ENCODE measurements around the gene RCOR1.
A peak's percentile ranks its signal among the peaks of the same experiment; 100 is the strongest.

Gene RCOR1

DNA sequence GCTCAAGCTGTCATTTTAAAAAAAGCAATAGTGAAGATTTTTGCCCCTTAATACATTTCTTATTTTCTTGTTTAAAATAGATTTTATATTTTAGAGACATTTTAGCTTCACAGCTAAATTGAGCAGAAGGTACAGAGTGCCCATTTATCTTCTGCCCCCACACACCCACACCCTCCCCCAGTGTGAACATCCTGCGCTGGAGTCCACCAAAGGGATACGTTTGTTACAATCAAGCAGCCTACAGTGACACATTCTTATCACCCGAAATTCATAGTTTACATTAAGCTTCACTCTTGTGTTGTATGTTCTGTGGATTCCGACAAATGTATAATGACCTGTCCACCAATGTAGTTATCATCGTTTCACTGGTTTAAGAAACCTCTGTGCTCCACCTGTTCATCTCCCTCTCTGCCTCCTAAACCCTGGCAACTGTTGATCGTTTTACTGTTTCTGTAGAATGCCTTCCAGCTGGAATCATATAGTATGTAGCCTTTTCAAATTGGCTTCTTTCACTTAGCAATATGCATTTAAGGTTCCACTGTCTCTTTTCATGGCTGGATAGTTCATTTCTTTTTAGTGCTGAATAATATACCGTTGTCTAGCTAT is 93.8 kb downstream of the RCOR1 start:
- DNase-seq, result no peak

DNA sequence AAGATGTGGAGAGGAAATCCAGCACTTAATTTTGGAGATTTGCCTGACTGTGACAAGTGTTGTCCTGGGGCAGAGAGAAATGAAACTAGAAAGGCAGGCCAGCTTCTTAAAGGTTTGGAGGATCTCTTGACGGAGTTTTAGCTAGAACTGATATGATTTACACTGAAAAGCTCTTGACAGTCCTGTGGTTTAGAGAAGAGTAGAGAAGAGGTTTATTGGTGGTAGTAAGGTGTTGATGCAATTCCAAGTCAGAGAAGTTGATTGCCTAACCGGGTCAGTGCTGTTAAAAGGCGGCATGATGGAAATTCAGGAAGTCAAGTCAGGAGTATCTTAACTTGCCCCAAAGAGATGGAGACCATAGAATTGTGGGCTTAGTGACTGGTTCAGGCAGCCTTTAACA is 95.8 kb downstream of the RCOR1 start:
- DNase-seq, result no peak

DNA sequence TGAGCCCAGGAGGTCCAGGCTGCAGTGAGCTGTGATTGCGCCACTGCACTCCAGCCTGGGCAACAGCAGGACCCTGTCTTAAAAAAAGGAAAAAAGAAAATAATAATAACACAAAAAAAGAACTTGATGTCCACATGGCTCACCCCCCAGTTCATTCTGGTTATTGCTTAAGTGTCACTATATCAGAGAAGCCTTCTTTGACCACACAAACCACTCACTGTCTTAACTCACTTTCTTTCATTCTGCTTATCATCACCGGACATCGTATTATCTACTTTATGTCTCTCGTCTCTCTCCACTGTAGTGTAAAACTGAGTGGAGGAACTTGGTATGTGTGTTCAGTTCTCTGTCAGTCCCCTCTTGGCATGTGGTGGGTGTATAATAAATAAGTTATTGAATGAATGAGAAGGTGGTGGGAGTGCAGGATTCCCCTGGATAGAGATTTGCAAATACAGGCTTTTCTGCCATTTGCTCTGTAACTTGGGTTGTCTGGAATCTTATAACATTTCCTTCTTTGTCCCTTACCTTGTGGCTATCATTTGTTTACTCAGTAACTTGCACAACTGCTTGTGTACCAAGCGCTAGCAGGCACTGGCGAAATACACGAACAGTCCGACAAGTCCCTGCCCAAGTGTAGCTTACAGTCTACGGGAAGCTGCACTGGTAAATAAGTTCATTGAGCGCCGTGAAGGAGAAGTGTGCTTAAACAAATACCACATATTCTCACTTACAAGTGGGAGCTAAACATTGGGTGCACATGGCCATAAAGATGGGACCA is 98.2 kb downstream of the RCOR1 start:
- no peak for DNase-seq

DNA sequence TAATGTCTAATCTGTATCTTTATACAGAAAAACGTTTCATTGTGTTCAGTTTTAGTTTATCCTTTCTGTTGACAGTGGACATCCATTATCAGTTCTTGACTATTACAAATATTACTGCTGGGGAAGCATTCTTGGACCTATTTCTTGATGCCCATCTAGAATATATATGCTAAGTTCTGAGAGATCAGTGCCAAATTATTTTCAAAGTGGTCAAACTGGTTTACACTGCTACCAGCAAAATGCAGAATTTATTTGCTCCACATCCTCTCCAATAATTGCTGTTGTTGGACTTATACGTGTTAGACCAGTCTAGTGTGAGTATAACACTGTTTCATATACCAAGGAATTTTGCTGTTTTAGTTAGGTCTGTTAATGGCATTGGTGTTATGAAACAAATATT is 99.3 kb downstream of the RCOR1 start:
- DNase-seq, result no peak

DNA sequence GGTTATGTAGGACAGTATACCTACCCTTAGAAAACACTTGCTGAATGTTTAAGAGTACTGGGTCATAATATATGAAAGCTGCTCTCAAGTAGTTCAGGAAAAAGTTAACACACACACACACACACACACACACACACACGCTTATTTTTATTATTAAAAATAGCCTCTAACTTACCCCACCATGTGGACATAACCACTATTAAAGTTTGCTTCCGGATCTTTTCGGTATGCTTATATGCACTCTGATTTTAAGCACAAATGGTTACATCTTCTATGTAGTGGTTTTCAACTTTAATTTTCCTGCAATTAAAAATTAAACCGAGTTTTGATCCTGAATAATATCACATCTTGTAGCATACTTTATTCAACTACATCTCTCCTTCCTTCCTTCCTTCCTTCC is 99.9 kb downstream of the RCOR1 start:
- no peak for DNase-seq

DNA sequence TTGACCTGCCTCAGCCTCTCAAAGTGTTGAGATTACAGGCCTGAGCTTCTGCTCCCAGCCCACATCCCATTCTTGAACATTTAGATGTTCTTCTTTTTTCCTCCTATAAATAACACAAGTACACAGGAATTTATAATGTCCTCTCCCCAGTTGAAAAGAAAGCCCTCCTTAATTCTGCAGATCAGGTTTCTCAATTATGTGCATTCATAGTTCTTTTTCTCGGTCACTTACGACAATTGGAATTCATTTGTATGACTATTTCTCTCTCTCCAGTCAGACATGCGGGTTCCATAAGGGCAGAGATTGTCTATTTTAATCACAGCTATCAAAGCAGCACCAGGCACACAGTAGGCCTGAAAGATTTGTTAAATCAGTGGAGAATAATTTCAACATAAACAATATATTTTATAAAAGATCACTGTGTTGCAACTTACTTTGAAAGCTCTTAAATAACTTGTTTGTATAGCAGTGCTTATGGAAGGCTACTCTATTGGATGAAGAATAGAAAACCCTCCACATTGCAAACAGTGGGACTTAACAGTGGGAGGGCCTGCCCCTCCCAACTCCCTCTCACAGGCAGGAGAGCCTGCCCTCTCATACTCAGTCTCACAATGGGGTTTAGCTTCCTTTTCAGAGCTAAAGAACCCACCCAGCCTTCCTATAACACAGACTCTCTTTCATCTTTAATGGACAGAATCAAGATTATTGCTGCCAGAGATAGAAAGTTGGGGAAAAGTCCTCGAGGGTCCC is 100.7 kb downstream of the RCOR1 start:
- DNase-seq, result no peak

DNA sequence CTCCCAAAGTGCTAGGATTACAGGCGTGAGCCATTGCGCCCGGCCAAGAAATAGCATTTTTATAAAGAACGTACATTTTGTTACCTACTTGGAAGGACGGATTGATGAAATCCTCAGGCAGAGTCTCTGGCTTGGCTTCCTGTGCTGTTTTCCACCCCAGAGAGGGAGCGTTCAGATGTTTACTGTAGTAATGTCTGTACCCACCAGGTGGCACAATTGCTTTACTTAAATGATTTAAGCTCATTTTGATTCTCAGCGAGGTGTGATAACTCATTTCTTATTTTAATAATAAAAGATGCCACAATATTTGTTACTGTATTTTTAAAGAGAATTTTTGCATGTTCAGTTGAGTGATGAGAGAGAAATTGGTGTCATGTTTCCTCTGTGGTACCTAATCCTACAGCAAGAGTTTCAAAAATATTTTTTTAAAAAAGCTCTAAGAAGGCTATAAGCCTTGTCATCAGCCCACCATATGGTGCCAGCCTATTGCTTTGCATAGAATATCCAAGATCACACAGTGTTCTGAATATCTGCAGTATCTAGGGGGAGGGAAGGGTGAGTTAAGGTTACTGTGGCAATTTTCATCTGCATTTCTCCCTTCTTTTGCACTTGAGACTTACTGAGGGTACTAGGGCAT is 102.2 kb downstream of the RCOR1 start:
- DNase-seq, result peak; percentile 6 to 47 (median 30)

DNA sequence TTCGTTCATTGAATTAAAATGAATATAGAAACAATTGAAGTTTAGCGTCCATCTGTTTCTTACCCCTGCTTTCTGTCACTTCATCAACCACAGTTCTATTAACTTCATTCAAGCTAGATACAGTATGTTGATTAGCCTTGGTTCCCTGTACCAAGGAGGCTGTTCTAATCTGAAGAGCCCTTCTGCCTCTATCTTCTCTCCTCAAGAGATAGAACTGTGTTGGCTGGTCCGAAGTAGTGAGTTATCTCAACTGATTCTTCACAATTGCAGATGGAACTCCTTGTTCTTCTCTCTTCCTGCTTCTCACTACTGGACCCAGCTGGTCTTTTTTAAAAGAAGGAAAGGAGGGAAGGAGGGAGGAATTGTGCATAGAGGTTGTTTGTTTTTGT is 102.7 kb downstream of the RCOR1 start:
- DNase-seq, result no peak

DNA sequence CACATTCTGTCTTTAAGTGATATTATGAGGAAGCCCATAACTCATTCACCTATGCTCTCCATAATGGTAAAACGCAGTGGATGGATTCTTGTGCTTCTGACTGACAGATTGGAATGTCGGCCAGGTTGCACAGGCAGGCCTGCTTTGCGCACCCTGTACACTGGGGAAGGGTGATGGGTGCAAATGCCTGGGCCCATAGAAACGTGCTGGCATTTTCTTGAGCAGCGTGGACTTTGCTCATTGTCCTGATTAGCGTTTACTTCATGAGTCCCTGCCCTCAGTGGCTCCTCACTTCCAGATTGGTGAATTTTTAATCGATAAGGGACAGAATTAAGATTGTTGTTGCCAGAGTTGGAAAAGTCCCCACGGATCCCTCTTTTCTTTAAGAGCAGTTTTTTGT is 103.9 kb downstream of the RCOR1 start:
- no peak for DNase-seq

DNA sequence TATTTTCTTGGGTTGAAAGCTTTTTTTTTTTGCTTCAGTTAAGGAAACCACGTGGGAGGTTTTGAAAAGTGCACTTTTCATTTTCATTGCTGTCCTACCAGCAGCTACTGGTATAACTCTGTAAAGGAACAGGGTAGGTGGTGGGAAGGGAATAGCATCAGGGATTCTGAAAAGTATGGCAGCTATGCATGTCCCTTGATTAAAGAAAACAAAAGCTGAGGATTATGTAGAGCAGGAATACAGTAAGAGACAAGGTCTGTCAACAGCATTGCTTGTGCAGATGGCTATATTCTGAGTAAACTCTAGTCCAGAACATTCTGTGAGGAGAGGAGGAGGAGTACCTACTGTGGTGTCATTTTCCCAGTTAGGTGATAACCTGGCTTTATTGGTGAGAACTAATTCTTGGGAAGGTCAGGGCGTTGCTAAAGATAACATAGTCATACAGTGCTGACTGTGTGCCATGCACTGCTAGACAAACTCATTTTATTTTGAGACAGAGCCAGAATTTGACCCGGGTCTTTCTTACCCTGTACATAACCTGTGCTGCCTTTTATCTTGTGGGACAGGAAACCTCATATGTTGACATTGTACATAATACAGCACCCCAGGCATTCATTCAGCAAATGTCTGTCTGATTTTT is 104.5 kb downstream of the RCOR1 start:
- no peak for DNase-seq

DNA sequence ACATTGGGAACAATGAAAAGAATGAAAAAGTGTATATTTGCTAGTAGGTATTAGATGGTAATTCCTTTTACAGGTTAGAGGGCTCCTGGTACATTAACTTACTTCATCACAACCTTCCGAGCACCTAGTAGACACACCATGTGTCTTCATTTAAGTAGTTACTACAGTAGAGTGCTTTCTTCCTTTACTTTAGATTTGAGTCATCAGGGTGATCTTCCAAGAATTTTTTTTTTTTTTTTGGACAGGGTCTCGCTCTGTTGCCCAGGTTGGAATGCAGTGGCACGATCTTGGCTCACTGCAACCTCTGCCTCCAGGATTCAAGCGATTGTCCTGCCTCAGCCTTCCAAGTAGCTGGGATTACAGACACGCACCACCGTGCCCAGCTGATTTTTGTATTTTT is 105.1 kb downstream of the RCOR1 start:
- no peak for DNase-seq

DNA sequence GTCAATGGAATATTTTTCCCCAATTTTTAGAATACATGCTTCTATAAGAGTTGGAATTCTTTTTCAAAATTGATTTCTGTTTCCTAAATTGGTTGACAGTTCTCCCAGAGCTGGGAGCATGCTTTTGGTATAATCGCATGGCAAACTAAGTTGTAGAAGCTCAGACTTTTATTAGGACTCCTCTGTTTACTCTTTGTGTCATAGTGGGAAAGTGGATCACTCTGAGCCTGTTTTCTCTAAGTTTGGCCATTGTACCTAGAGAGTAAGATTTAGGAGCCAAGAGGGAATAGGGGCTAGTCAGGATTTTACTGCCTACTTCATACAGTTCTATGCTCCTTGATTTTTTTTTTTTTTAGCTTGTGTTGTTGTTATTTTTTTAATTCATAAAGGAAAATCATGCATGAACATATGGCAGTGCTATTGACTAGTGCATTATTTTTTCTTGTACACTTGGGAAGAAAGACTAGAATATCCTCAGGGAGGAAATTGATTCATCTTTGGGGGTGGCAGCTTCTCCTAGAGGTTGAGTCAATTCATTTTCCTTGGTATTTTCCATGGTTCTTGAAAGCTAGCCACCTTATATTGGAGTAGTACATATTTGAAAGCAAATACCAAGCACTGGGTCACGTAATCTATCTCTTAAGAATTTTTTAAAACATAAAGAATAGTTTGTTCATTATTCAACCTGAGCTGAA is 107.1 kb downstream of the RCOR1 start:
- no peak for DNase-seq

DNA sequence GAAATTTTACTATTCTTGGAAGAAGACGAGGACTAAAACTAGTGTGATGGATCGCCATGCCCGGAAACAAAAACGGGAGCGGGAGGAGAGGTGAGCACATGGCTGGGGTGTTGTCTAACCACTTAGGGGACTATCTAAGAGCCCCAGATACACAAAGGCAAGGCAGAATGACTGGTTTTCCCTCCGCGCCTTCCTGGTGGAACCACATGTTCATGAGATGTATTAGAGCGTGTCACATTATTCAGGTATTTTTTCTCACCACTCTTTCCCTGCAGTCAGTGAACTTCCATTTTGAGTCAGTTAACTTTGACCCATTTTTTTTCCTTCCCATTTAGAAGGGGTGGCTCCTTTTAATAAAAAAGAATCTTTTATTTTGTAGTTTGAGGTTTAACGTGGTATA is 116.0 kb downstream of the RCOR1 start:
- DNase-seq, result no peak

DNA sequence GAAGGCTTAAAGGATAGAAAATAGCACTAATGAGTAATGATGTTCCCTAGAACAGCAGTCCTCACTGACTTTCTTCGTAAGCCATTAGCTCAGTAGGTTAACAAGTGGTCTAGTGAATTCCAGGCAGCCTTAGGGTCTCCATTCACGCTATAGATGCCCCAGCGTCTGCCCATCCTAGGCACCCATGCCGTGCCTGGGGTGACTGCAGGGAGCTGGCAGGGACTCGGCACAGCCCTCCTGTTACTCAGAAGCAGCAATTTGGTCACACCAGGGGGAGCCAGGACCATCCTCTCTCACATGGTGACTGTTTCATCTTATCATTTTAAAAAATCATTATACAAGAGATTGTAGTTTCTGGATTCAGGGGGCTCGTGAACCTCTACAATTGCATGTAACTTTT is 118.8 kb downstream of the RCOR1 start:
- no peak for DNase-seq

DNA sequence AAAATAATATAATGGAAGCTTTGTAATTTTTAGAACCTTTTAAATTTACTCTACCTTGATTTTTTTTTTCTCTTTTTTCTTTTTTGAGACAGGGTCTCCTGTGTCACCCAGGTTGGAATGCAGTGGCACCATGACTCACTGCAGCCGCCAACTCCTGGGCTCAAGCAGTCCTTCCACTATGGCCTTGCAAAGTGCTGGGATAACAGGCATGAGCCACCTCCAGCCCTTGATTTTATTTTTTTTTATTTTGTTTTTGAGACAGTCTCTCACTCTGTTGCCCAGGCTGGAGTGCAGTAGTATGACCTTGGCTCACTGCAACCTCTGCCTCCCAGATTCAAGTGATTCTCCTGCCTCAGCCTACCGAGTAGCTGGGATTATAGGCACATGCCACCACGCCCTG is 119.5 kb downstream of the RCOR1 start:
- no peak for DNase-seq

DNA sequence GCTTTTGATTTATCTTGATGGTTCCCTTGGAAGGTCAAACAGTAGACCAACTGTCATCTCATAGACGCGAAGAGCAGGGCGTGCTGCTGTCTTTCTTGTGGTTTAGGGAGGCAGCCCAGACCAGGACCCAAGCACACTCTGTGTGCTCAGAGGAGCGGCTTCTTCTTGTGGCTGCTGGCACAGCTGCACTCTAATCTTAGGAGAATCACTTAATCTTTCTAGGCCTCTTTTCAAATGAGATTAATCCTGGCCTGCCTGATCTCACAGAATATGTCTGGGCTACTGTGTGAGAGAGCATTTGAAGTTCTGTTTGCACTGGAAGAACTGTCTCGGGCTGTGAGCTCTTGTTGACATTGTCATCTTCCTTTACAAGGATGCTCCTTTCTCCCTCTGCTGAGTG is 124.8 kb downstream of the RCOR1 start:
- no peak for DNase-seq

DNA sequence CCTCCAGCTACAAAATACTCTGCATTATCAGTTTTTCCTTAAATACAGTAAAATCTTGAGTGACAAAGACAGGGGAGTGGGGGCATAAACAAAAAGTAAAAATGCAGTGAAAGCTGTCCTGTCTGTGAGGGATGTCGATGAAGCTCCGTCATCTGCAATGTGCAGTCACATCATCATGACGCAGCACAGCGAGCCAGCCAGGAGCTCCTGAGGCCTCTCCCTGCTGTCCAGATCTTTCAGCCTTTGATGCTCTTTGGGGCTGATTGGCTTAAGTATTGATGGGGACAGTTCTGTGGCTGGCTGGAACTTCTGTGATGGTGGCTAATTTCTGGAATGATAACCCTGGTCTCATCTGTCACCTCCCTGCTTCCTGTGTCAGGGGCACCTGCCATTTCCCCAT is 130.2 kb downstream of the RCOR1 start:
- no peak for DNase-seq

DNA sequence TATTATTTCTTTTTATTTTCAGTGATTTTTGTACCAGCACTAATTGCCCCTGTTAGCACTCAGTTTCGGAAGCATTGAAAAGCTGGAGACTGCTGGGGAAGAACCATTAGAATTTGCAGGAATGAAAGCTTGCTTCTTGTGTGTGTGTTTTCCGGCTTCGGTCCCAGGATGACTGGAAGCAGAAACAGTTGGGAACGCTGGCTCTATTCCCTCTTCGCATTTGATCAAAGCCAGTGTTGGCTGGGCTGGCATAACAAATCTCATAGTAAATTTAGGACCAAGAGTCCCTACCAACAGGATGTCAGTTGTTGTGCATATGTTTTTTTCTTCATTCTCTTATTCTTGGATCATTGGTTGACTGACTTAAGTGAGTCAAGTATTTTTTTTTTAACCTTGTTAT is 131.2 kb downstream of the RCOR1 start:
- no peak for DNase-seq

DNA sequence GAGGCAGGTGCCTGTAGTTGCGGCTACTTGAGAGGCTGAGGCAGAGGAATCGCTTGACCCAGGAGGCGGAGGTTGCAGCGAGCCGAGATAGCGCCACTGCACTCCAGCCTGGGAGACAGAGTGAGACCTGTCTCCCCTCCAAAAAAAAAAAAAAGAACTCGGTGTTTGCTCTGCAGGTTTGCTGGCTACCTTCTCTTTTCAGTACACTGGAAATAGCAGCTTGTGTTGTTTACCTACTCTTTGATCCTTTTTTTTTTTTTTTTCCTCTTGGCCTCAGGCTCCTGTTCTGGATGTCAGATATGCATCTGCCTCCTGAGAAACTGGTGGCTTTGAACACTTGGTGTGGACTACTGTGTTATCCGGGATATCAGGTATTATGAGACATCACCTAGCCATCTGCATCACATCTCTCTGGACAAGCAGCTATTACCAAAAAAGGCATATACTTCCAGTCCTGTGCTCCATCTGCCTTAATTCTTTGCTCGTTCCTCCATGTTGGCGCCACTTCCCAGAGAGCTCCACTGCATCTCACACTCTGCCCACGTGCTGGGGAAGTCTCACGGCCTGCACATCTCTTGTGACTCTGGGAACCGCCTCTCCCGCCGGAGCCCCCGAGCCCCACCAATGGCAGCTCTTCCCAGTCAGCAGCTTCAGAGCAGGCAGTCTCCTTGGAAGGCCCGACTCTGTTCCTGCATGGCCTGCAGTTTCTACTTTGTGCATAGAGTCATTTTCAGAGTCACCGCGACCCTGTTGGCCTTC is 133.9 kb downstream of the RCOR1 start:
- no peak for DNase-seq

DNA sequence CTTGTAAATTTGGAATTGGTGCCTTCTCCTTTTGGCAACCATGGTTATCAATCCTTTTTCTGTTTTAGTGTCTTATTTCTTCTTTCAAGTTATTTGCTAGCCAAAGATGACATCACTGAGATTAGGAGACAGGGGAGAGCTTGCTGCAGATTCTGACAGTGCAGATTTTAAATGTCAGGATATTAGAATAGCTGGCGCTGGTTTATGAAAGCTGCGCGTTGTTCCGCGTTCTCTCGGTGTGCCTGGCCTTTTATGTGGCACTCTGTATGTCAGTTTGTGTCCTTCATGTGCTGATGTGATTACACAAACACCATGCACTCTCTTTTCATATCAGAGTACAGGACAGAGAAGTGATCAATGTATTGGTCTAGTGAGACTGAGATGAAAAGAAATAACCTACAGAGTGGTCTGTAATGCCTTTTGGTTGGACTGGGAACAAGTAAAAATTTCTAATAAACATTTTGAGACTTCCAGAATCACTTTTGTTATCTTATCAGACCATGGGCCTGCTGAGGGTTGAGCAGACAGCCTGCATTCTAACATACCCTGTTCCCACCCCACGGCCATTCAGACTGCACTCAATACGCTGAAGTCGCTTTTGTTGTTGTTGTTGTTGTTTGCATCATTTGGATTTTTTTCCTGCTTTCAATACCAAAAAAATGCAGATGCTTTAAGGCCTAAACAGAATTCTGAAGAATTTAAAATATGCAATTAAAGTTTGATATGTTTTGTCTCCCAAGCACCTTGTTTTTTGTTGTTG is 135.1 kb downstream of the RCOR1 start:
- no peak for DNase-seq

DNA sequence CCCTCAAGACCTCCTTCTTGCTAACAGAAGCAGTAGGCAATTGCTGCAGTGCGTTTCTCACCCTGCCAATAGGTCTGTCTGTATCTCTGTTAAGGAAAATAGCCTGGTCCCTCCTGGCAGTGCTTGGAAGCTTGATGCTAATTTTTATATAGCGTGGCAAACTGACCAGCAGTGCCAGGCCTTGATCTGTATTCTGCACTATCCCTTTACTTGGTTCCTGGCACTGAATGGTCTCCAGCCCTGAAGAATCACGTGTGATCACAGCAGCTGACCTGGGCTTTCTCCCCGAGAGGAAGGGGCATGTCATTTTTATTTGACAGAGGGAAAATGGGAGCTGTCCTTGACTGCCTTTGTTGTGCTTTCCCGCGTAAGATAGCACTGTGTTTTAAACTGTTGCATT is 136.1 kb downstream of the RCOR1 start:
- DNase-seq, result no peak

Data from activated CD4-positive, CD25-positive, alpha-beta regulatory T cell (primary cell).